Fibroblast of lung (primary cell): ENCODE results near the gene EBPL. TPM values are rescaled to one million over a fixed set of nuclear protein-coding genes. Genes with fewer than 3 reads are reported as not detected.

Experiments used
- DNase-seq, 2 donors: peaks; one replicate each; pipeline versions ENCODE4 v3.0.0 to v3.0.0-alpha.2; 2010; ENCODE audit warnings: low read depth in 2 of 2
- H2AFZ ChIP-seq: 2 replicates; pipeline ENCODE4 v1.5.1; 2012; ENCODE audit warnings: low read length, control low read depth, inconsistent platforms
- H3K27ac ChIP-seq: 2 replicates; pipeline ENCODE4 v1.5.1; 2011; ENCODE audit warnings: low read length, control low read depth; ENCODE audit not compliant: insufficient read depth
- H3K27me3 ChIP-seq: 2 replicates; pipeline ENCODE4 v1.5.1; 2011; ENCODE audit warnings: mild to moderate bottlenecking, low read length; ENCODE audit not compliant: control insufficient read depth, insufficient read depth
- H3K36me3 ChIP-seq: 2 replicates; pipeline ENCODE4 v1.5.1; 2011; ENCODE audit warnings: low read length; ENCODE audit not compliant: control insufficient read depth, insufficient read depth
- H3K4me1 ChIP-seq: 2 replicates; pipeline ENCODE4 v1.5.1; 2011; ENCODE audit warnings: low read length; ENCODE audit not compliant: control insufficient read depth, insufficient read depth; ENCODE audit errors: extremely low read depth
- H3K4me2 ChIP-seq: 2 replicates; pipeline ENCODE4 v1.5.1; 2011; ENCODE audit warnings: low read length, control low read depth; ENCODE audit not compliant: insufficient read depth; ENCODE audit errors: extremely low read depth
- H3K4me3 ChIP-seq, 4 experiments: fragments of 200-600 bp in 1 of 4; sonication (generic) in 1 of 4; replicated peaks in 1 of 4; 2 replicates each; pipeline ENCODE4 v1.5.1; 2011 to 2016; ENCODE audit warnings: low read length in 4 of 4, low read depth in 3 of 4, mild to moderate bottlenecking in 3 of 4, control low read depth in 2 of 4, inconsistent platforms in 1 of 4, mixed read lengths in 1 of 4; ENCODE audit not compliant: insufficient read depth in 1 of 4; ENCODE audit errors: control extremely low read depth in 1 of 4
- H3K79me2 ChIP-seq: 2 replicates; pipeline ENCODE4 v1.5.1; 2012; ENCODE audit warnings: mild to moderate bottlenecking, low read length, inconsistent platforms; ENCODE audit not compliant: control insufficient read depth, insufficient read depth
- H3K9ac ChIP-seq: 2 replicates; pipeline ENCODE4 v1.5.1; 2011; ENCODE audit warnings: mild to moderate bottlenecking, low read length, control low read depth; ENCODE audit not compliant: insufficient read depth
- H3K9me3 ChIP-seq: 2 replicates; pipeline ENCODE4 v1.5.1; 2012; ENCODE audit warnings: low read depth, low read length; ENCODE audit not compliant: control insufficient read depth, insufficient read depth
- H4K20me1 ChIP-seq: 2 replicates; pipeline ENCODE4 v1.5.1; 2011; ENCODE audit warnings: low read length; ENCODE audit not compliant: control insufficient read depth, insufficient read depth; ENCODE audit errors: extremely low read depth
- EZH2 ChIP-seq: IDR thresholded peaks from 2 replicates; pipeline ENCODE4 v1.5.1; 2012; ENCODE audit warnings: low read length, control low read depth, mild to moderate bottlenecking; ENCODE audit errors: missing control alignments
- polyA plus RNA-seq, 2 donors: library from polyadenylated mRNA; depleted of rRNA in 1 of 2; stranded (reverse) in 1 of 2; unstranded in 1 of 2; fragments of >200 nt; gene quantifications; 2 replicates each; pipeline ENCODE4 v1.2.1, GENCODE V29; 2011 to 2012; ENCODE audit warnings: missing spikeins in 1 of 2
- total RNA-seq: library from RNA; depleted of rRNA; stranded (reverse); fragments of >200 nt; gene quantifications from 2 replicates; pipeline ENCODE4 v1.2.1, GENCODE V29; 2014
- TF ChIP-seq, protein P1 (sequence below), 2 donors: IDR thresholded peaks in 1 of 2; conservative IDR thresholded peaks in 1 of 2; 1 replicate in 1 of 2; 2 replicates in 1 of 2; pipeline ENCODE4 v1.5.1; 2011 to 2012; ENCODE audit warnings: low read length in 2 of 2, control low read depth in 1 of 2, inconsistent platforms in 1 of 2, low read depth in 1 of 2, mild to moderate bottlenecking in 1 of 2

EBPL gene
- total and polyA plus RNA-seq, 2 donors (not counting 1 experiment from before 2014, with no cell fraction given) = 69.4 to 90.3 TPM

DNA sequence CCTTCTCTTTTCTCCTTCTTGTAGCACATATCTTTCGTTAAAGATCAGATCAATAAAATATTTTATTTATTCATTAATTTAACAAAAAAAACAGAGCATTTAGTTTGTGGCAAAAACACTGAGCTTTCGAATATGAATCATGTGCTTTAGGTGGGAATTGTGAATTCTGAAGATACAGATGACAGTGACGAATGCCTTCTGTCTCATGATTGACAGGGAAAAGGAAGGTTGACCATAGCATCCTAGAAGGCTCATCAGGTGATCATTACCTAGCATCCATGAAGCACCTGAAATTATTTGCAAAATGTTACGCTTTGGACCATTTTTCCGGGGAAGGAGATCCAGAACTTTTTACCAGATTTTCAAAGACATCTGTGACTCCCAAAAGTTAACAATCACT lies 59.1 kb downstream of the EBPL start:
- no peaks in the 10 kb centered on the region for H3K79me2 ChIP-seq
- H3K36me3 ChIP-seq = no peaks in the 10 kb centered on the region
- H3K27me3 ChIP-seq = no peaks in the 10 kb centered on the region
- no peak overlapping the region for H3K27ac ChIP-seq
- H2AFZ ChIP-seq = no peak overlapping the region
- TF ChIP-seq EZH2 = no peak
- TF ChIP-seq, protein P1, sequence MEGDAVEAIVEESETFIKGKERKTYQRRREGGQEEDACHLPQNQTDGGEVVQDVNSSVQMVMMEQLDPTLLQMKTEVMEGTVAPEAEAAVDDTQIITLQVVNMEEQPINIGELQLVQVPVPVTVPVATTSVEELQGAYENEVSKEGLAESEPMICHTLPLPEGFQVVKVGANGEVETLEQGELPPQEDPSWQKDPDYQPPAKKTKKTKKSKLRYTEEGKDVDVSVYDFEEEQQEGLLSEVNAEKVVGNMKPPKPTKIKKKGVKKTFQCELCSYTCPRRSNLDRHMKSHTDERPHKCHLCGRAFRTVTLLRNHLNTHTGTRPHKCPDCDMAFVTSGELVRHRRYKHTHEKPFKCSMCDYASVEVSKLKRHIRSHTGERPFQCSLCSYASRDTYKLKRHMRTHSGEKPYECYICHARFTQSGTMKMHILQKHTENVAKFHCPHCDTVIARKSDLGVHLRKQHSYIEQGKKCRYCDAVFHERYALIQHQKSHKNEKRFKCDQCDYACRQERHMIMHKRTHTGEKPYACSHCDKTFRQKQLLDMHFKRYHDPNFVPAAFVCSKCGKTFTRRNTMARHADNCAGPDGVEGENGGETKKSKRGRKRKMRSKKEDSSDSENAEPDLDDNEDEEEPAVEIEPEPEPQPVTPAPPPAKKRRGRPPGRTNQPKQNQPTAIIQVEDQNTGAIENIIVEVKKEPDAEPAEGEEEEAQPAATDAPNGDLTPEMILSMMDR (conservative IDR thresholded peaks at IDR 0.05 in 1 of 2, IDR thresholded peaks at IDR 0.05 in 1 of 2; ENCODE audit: low read depth in 1 of 2, low read length in 2 of 2) = no peak
- H4K20me1 ChIP-seq = no peaks in the 10 kb centered on the region
- H3K9me3 ChIP-seq = no peaks in the 10 kb centered on the region
- H3K4me2 ChIP-seq = no peak overlapping the region
- DNase-seq = no peak
- no peak overlapping the region for H3K9ac ChIP-seq
- no peak overlapping the region for H3K4me3 ChIP-seq
- no peaks in the 10 kb centered on the region for H3K4me1 ChIP-seq

DNA sequence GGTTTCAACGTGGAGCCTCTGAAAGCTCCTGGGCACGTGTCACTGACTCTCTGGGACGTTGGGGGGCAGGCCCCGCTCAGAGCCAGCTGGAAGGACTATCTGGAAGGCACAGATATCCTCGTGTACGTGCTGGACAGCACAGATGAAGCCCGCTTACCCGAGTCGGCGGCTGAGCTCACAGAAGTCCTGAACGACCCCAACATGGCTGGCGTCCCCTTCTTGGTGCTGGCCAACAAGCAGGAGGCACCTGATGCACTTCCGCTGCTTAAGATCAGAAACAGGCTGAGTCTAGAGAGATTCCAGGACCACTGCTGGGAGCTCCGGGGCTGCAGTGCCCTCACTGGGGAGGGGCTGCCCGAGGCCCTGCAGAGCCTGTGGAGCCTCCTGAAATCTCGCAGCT lies 60.7 kb downstream of the EBPL start:
- TF ChIP-seq EZH2 = no peak
- TF ChIP-seq, protein P1 (conservative IDR thresholded peaks at IDR 0.05 in 1 of 2, IDR thresholded peaks at IDR 0.05 in 1 of 2; ENCODE audit: low read depth in 1 of 2, low read length in 2 of 2) = no peak
- no peak overlapping the region for H3K4me3 ChIP-seq
- H2AFZ ChIP-seq = no peak overlapping the region
- H3K9ac ChIP-seq = no peak overlapping the region
- no peaks in the 10 kb centered on the region for H3K4me1 ChIP-seq
- no peaks in the 10 kb centered on the region for H4K20me1 ChIP-seq
- no peak for DNase-seq
- H3K36me3 ChIP-seq = no peaks in the 10 kb centered on the region
- no peak overlapping the region for H3K4me2 ChIP-seq
- H3K27ac ChIP-seq = no peak overlapping the region
- H3K79me2 ChIP-seq = no peaks in the 10 kb centered on the region
- no peaks in the 10 kb centered on the region for H3K27me3 ChIP-seq
- no peaks in the 10 kb centered on the region for H3K9me3 ChIP-seq

DNA sequence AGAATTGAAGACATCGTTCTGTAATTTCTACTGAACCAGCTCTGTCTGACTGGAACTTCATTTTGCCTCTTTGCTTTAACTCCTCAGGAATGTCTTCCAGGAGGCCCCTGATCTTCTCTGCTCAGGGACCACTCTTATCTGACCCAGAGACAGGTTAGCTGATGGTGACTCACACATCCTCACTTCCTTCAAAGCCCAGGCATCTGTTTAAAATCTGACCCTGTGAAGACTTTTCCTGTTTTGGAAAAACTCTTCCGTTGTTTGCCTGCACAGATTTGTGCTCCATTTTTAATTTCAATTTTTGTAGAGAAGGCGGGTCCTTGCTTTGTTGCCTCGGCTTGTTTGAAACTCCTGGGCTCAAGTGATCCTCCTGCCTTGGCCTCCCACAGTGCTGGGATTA lies 61.3 kb downstream of the EBPL start:
- Histone ChIP-seq H3K4me2 (no peak overlapping the region), H3K36me3 (no peaks in the 10 kb centered on the region), H4K20me1 (no peaks in the 10 kb centered on the region), H3K27me3 (no peaks in the 10 kb centered on the region), H2AFZ (no peak overlapping the region), H3K27ac (no peak overlapping the region), H3K4me1 (no peaks in the 10 kb centered on the region), H3K9ac (no peak overlapping the region), H3K4me3 (no peak overlapping the region), H3K79me2 (no peaks in the 10 kb centered on the region), H3K9me3 (no peaks in the 10 kb centered on the region)
- TF ChIP-seq, protein P1 (conservative IDR thresholded peaks at IDR 0.05 in 1 of 2, IDR thresholded peaks at IDR 0.05 in 1 of 2; ENCODE audit: low read depth in 1 of 2, low read length in 2 of 2) = no peak
- no peak for TF ChIP-seq EZH2
- peak in 1 of 2 donors; percentile 22 for DNase-seq
